A673 (cell line): ENCODE measurements around the gene DKK1. TPM values are rescaled to one million over a fixed set of nuclear protein-coding genes. Genes with fewer than 3 reads are reported as not detected.

Source experiments
- BruUV-seq: library from RNA; stranded (reverse); fragments of 400-500 nt; replicated peaks from 2 replicates; lab custom pipeline; 2021; lab: Mats Ljungman, UMichigan
- CTCF ChIA-PET: fragments of 300-600 bp; sonication (Branson Sonifier 250); formaldehyde crosslinking; loops from one replicate; lab custom pipeline; 2022; ENCODE audit warnings: antibody characterized with exemption; lab: Charles Lee
- POLR2A ChIA-PET: fragments of 300-600 bp; sonication (Branson Sonifier 250); formaldehyde crosslinking; loops from one replicate; lab custom pipeline; 2022; ENCODE audit warnings: antibody characterized with exemption; ENCODE audit not compliant: low non-redundant PET; lab: Charles Lee
- DNase-seq: peaks from one replicate; pipeline ENCODE4 v3.0.0-alpha.2; 2015; ENCODE audit warnings: low spot score
- H3K27ac ChIP-seq: fragments of 200-600 bp; sonication (generic); 2 replicates; pipeline ENCODE4 v1.5.1; 2016; ENCODE audit warnings: mixed run types, low read depth, mild to moderate bottlenecking, mixed read lengths, antibody characterized with exemption, low read length; ENCODE audit not compliant: poor library complexity, severe bottlenecking
- H3K27me3 ChIP-seq: fragments of 200-600 bp; sonication (generic); replicated peaks from 2 replicates; pipeline ENCODE4 v1.6.1; 2017; ENCODE audit warnings: mixed run types, low read depth, mild to moderate bottlenecking, mixed read lengths, antibody characterized with exemption, low read length; ENCODE audit not compliant: insufficient read depth, poor library complexity
- H3K36me3 ChIP-seq: fragments of 200-600 bp; sonication (generic); 2 replicates; pipeline ENCODE4 v1.6.1; 2016; ENCODE audit warnings: mixed run types, mild to moderate bottlenecking, mixed read lengths, antibody characterized with exemption, low read length; ENCODE audit not compliant: insufficient read depth, poor library complexity, severe bottlenecking
- H3K4me1 ChIP-seq: fragments of 200-600 bp; sonication (generic); 2 replicates; pipeline ENCODE4 v1.6.1; 2017; ENCODE audit warnings: mixed run types, mild to moderate bottlenecking, mixed read lengths, antibody characterized with exemption, low read length; ENCODE audit not compliant: insufficient read depth, poor library complexity, severe bottlenecking
- H3K4me3 ChIP-seq: fragments of 200-600 bp; sonication (generic); 2 replicates; pipeline ENCODE4 v1.5.1; 2016; ENCODE audit warnings: low read depth, mixed run types, mild to moderate bottlenecking, mixed read lengths, low read length; ENCODE audit not compliant: poor library complexity, severe bottlenecking
- H3K9me3 ChIP-seq: fragments of 200-600 bp; sonication (generic); 2 replicates; pipeline ENCODE4 v1.6.1; 2016; ENCODE audit warnings: mixed run types, low read depth, mild to moderate bottlenecking, mixed read lengths, antibody characterized with exemption, low read length; ENCODE audit not compliant: poor library complexity, severe bottlenecking
- CTCF ChIP-seq: fragments of 300-800, 200-600 bp; sonication (generic); conservative IDR thresholded peaks from 2 replicates; pipeline ENCODE4 v1.5.1; 2017; ENCODE audit warnings: low read depth, mild to moderate bottlenecking, antibody characterized with exemption, low read length, moderate library complexity, mixed read lengths
- EZH2 ChIP-seq: fragments of 200-600 bp; sonication (generic); IDR thresholded peaks from 2 replicates; pipeline ENCODE4 v1.6.1; 2017; ENCODE audit warnings: borderline replicate concordance, low read depth, mild to moderate bottlenecking, mixed read lengths, antibody characterized with exemption, low read length; ENCODE audit not compliant: poor library complexity, severe bottlenecking
- intact Hi-C: fragments of 100-400 bp; cut with micrococcal nuclease; formaldehyde crosslinking; loops from one replicate; pipeline ENCODE4 v1.10.0; 2022; ENCODE audit not compliant: unreplicated experiment
- total RNA-seq: library from RNA; stranded (reverse); gene quantifications from 2 replicates; pipeline ENCODE4 v1.2.3, GENCODE V29; 2021

Gene DKK1
- total RNA-seq, 1 experiment from 2014 or later: 1.3 TPM

GRCh38 chr10:52276986-52277385, 37.1 kb upstream of the DKK1 start:
- Histone ChIP-seq H3K4me1 (no peaks in the 10 kb centered on the region), H3K4me3 (no peak overlapping the region), H3K27ac (no peak overlapping the region), H3K27me3 (no peaks in the 10 kb centered on the region), H3K36me3 (no peaks in the 10 kb centered on the region), H3K9me3 (no peaks in the 10 kb centered on the region)
- CTCF ChIA-PET: no interaction called here
- DNase-seq: no peak
- no peak for TF ChIP-seq CTCF
- TF ChIP-seq EZH2: no peak
- intact Hi-C loops: no loop called here
- no TSS peak for BruUV-seq
- POLR2A ChIA-PET: no interaction called here

GRCh38 chr10:52279546-52279945, 34.5 kb upstream of the DKK1 start:
- POLR2A ChIA-PET: no interaction called here
- BruUV-seq: no TSS peak
- DNase-seq: no peak
- H3K27me3 ChIP-seq: no peaks in the 10 kb centered on the region
- TF ChIP-seq EZH2 (no peak), CTCF (no peak)
- H3K27ac ChIP-seq: no peak overlapping the region
- no peaks in the 10 kb centered on the region for H3K4me1 ChIP-seq
- intact Hi-C loops: no loop called here
- CTCF ChIA-PET: no interaction called here
- no peak overlapping the region for H3K4me3 ChIP-seq
- no peaks in the 10 kb centered on the region for H3K36me3 ChIP-seq
- H3K9me3 ChIP-seq: no peaks in the 10 kb centered on the region

- DNase-seq: peak; percentile 7
- Histone ChIP-seq H3K27ac (peak overlapping the region; percentile 44), H3K9me3 (no peaks in the 10 kb centered on the region), H3K4me1 (no peaks in the 10 kb centered on the region), H3K27me3 (no peaks in the 10 kb centered on the region), H3K36me3 (no peaks in the 10 kb centered on the region), H3K4me3 (no peak overlapping the region)
- TF ChIP-seq CTCF: no peak
- no peak for TF ChIP-seq EZH2
- BruUV-seq: no TSS peak
- CTCF ChIA-PET: no interaction called here
- intact Hi-C loops: no loop called here
- POLR2A ChIA-PET: no interaction called here
Measured at GRCh38 chr10:52280051-52280450, 34.0 kb upstream of the DKK1 start.
